Activated CD4-positive, alpha-beta T cell treated with anti-CD3 and anti-CD28 coated beads, Interleukin-2, amount 50 U/mL, for 16 hours (primary cell): Measurements from ENCODE around the gene SPCS1.
"Not testable (repeated sequence)": the region's sequence is repeated elsewhere in the genome, so short reads cannot be mapped to it uniquely, and the experiment has no call there.

Experiments used
- DNase-seq: peaks from one replicate; pipeline ENCODE4 v3.0.0-alpha.2; 2020

Gene SPCS1

DNA sequence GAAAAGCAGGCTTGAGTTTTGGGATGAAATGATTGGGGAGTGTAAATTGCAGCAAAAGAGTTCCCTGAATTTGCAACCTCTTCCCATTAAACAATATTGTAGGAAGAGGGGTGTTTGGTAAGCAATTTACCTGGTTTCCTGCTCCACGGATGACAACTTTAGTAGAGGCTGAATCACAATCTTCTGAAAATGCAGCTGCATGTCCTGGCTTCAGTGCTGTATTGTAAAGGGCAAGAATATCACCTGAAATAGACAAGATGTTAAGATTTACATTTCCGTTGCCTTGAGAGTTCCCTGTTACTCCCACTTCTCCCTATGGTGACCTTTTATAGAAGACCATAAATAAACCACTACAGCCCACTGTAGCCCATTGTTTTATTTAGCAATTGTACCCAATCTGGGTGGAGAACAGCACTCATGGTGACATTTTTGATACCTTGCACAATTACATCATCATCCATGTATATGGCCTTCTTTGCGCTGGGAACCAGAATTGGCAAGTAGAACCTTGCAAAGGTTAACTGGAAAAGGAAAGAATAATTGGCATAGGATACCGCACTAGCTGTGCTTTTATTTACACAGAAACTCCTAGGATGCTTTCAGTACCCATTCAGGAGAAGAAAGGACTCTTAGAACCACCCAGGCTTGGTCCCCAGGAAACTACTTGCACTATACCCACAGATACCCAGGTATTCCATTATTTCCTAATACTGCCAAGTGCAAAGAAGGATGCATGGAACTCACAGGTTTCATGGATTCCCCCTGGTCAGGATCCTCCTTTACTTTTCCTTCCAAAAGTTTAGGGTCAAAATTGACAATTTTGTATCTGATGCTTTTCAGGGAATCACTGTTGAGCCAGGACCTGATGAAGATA is 9.9 kb upstream of the SPCS1 start:
- no peak for DNase-seq

DNA sequence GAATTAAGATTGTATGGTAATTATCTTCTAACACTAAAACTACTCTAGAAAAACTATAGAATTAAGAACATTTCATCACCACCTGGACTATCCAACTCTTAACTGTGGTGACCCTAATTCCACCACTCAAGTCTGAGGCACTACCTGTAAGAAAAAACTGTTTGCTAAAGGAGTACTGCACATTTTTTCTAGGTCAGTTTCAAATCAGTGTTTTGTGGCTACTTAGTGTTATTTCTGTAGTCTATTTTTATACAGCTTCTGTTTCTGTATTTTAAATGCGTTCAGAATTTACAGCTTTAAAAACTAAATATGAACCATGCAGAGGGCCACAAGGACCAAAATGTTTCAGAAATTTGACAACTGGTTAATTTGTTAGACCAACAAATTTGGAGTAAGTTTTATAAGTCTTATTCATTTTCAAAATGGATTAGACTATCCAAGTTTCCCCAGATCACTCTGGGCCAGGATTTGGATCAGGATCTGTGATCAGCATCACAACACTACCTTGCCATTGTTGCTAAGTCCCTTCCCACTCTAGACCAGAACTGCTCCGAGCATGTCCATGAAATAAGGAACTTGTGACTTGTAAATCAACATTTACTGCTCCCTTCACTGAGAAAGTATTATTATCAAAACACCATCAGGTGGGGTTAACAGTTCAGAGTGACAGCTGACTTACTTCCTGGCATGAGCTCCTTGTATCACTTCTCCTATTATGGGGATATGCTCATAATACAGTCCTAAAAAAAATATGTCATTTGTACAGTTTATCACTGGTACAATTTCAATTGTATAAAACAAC is 8.9 kb upstream of the SPCS1 start:
- DNase-seq = no peak

DNA sequence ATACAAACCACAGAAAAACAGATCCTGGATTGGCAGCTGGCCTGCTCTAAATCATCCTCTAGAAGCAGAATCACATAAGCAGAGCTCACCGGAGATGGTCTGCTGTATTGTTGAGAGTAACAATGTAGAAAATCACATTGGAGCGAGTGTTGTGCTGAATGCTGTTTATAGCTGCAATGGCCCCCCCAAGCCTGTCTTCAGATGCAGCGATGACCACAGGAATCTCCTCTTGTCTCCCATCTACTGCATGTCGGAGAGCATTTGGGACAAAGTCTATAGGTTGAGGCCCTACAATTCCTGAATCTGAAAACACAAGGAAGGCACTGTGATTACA is 8.3 kb upstream of the SPCS1 start:
- DNase-seq = no peak

DNA sequence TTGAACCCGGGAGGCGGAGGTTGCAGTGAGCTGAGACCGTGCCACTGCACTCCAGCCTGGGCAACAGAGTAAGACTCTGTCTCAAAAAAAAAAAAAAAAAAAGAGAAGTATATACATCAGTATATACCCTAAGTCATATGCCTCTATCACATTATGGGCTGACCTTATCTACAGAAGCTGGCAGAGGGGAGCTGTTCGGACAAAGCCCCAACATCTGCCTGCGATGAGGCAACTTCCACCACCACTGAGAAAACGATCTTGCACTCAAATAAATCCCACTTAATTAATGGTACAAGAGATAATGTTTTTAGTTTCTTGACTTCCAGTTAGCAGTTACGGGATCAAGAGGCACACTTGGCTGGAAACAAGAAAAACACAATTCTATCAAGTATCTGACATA is 2.6 kb upstream of the SPCS1 start:
- DNase-seq = no peak

DNA sequence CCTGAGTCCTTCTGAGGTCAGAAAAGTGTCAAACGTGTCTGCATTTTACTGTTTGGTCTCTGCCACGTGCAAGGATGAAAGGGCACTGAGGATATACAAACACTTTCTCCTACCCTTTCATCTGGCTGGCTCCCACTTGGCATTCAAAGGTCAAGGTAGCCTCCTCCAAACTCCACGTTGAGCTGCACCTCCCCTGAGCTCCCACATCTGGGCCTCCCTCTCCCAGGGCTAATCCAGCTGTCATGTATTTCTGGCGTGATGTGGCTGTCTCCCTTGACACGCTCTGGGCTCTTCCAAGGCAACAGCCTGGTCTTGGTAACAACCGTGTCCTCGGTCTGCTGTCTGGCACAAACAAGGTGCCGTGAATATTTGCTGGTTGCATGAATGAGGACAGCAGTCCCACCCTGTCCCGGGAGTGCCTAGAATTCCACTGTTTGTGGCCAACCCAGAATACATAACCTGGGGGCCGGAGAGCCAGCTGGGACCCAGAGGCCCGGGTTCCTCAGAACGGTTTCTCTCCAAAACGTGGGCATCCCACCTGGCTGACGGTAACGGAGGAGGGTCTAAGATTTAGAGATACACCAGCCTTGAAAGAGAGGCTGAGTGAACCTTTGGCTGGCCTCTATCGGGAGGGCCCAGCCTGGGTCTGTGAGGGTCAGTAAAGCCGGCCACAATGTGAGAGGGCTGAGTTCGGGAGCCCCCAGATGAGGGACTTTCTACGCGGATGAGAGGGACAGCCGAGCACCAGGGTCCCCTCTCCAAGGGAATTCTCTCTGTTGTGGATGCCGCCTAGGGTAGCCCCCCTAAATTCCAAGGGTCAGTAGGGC is 1.1 kb upstream of the SPCS1 start:
- no peak for DNase-seq

DNA sequence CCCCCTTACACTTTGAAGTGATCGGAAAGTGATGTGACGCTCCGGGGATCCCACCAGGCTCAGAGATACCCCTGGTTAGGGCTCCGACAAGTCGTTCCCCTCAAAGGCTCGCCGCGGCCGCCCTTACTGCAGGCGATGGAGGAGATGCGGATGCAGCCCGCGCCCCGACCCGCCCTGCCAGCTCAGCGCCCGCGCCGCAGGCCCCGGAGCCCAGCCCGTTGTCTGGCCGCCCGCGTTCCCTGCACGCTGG is 543 bp upstream of the SPCS1 start:
- no peak for DNase-seq

DNA sequence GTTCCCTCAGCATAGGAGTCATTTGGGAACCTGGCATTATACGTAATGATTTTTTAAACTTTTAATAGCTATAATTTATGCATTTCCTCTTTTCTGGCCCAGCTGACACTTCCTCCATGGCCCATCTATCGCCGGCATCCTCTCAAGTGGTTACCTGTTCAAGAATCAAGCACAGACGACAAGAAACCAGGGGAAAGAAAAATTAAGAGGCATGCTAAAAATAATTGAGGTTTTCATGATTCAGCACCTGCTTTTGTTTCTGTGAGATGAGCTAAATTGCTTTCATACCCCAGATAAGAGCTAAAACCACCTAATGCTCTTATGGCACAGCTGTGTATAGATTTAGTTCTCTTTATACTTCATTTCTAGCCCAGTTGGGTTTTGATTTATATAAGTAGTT is 1.7 kb downstream of the SPCS1 start:
- no peak for DNase-seq

DNA sequence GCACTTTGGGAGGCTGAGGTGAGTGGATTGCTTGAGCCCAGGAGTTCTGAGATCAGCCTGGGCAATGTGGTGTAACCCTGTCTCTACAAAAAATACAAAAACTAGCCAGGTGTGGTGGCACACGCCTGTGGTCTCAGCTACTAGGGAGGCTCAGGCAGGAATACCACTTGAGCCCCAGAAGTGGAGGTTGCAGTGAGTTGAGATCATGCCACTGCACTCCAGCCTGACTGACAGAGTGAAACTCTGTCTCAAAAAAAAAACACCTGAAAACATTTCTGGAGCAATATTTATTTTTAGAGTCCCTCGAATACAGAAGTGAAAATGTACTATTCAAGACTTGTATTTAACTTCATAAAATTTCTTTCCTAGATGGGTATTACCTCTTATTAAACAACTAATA is 4.6 kb downstream of the SPCS1 start:
- DNase-seq = no peak

DNA sequence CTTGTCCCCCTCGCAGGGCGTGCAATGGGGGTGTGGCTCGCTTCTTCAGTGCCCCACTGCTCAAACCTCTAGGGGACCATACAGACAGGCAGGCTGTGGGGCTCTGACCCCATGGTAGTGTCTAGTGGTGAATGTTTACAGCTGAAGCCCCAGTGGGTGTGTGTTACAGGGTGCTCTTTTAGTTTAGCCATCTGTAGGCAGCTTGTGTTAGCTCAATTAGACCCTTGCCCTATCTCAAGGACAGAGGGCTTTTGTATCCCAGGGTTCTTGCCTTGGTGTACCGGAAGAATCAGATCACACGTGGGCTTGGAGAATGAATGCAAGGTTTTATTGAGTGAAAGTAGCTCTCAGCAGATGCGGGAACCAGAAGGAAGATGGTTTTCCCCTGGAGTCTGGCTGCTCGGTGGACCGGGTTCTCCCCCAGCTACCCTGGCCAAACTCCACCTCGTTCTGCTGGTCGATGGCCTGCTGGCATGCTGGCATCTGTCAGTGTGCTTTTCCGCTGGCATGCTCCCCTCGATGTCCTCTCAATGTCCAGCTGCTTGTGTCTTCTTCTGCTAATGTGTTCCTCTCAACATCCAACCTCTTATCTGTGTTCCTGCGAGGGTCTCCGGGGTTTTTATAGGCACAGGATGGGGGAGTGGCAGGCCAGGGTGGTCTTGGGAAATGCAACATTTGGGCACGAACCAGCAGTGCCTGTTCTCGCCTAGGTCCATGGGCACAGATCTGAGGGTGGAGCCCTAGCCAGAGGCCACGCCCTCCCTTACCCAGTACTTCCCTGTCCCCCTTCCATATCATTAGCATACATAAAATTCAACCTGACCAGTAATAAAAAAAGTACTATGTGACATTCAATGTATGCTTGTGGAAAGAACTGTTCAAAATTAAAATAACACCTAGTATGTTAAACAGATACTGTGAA is 6.6 kb downstream of the SPCS1 start:
- DNase-seq = no peak

DNA sequence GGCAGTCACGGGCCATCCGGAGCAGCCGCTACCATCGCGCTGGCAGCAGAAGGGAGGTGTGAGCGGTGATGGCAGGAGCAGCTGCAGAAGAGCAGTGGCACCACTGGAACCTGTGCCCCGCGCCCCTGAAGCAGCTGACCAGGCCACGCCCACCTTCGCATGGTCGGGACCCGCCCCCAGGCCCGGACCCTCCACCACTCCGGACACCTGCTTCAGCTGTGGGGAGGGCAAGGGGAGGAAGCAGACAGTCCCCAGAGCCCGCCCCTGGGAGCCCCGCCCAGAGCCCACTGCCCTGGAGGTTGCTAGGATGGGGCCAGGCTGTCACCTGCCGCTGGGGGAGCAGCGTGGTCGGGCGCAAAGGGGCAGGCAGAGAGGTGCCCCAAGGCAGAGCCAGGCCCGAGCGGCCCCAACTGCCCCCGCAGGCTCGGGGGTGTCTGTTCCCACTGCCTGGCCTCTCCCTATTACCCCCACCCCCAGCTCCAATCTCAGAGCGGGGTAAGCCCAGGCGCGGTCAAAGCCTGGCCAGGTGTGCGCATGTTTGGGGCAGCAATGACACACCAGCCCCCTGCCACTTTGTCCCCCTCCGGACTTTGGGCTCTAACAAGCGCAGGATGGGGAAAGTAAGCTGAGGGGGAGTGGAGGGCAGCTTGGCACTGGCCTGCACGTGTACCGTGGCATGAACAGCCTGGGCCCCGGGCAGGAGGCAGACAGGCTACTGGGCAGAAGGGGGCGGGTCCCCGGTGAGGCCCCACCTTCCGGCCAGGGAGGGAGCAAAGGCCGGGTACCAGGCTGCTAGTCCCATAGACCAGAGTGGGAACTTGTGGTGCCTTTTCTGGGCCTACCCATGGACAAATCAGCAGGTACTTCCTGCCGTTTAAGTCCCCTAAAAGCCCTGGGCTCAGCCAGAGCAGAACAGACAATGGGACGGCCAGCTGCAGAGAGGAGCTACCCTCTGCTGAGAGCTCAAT is 8.7 kb downstream of the SPCS1 start:
- DNase-seq = no peak

DNA sequence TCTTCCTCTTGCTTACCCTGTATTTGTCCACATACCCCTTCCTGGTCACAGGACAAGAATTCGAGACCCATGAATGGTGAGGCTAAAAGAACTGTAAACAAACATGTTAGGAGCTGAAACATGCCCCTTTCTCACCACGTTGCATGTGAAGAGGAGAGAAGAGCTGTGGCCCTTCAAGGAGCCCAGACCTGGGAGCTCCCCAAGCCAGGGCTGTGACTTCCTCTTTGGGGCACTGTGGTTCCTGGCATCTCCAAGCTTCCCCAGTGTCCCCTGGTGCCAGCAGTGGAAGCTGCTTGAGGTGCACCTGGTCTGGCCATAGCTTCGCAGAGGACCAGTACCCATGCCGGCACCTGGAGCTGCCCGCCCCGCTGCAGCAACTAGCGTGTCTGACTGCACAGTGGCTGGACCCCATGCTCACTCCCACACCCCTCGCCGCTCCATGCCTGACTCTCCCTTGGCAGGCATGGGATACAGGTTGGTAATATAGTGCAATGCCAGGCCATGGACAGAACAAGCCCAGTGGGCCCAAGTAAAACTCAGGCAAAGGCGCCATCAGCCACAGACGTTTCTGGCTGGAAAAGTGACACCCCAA is 9.9 kb downstream of the SPCS1 start:
- no peak for DNase-seq

DNA sequence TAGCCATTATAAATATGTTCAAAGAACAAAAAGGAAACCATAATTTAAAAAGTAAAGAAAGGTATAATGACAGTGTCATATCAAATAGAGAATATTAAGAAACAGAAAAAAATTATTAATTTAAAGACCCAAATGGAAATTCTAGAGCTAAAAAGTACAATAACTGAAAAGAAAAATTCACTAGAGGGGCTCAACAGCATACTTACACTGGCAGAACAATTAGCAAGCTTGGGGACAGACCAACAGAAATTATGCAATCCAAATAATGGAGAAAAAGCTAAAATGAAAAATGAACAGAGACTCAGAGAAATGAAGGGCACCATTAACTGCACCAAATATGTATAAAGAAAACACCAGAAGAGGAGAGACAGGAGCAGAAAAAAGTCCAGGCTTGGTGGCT is 13.7 kb downstream of the SPCS1 start:
- no peak for DNase-seq

DNA sequence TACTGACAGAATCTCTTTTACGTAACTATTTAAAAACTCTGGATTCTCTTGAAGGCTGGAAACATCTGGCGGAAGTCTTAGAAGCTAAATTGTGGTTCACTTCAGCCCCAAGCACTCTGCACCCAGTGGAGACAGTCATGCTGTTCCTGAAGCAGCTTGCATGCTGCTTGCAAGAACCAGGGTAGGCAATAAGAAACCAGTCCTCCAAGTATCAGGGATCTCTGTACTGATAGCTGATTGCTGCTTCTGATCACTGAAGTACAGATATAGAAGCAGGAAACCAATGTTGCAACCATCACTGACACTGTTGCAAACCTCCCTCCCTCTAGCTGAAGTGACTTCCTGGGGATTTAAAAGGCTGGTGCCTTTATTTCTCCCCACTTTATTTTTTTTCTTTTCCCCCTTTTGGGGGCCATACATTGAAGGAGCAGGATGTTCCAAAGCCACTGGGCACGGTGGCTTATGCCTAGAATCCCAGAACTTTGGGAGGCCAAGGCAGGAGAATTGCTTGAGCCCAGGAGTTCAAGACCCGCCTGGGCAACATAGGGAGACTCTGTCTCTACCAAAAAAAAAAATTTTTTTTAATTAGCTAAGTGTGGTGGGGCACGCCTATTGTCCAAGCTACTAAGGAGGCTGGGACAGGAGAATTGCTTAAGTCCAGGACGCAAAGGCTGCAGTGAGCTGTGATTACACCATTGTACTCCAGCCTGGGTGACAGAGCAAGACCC is 15.3 kb downstream of the SPCS1 start:
- DNase-seq = no peak

DNA sequence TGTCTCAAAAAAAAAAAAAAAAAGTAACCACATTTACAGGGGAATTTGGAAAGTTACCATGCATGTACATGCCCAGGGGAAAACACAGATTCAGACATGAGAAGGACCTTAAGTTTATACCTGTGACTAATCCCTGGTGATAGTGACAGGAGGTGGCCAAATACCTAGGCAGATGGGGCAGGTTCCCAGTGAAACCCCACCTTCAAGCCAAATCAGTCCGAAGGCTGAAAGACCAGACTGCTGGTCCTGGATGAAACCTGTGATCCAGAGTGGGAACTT is 15.8 kb downstream of the SPCS1 start:
- DNase-seq = no peak

DNA sequence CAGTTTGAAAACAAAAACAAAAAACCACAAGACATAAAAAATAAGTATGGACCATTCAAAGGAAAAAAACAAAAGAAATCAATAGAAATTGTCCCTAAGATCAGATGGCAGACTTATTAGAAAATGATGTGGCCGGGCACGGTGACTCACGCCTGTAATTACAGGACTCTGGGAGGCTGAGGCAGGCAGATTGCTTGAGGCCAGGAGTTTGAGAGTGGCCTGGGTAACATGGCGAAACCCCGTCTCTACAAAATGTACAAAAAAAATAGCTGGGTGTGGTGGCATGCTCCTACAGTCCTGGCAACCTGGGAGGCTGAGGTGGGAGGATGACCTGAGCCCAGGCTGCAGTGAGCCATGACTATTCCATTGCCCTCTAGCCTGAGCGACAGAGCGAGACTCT is 16.6 kb downstream of the SPCS1 start:
- no peak for DNase-seq

DNA sequence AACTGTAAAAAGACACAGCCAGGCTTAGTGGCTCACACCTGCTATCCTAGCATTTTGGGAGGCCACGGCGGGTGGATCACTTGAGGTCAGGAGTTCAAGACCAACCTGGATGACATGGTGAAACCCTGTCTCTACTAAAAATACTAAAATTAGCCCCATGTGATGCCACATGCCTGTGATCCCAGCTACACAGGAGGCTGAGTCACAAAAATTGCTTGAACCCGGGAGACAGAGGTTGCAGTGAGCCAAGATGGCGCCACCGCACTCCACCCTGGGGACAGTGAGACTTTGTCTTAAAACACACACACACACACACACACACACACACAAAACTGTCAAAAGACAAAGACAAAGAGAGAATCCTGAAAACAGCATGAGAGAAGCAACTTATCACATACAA is 18.0 kb downstream of the SPCS1 start:
- no peak for DNase-seq

DNA sequence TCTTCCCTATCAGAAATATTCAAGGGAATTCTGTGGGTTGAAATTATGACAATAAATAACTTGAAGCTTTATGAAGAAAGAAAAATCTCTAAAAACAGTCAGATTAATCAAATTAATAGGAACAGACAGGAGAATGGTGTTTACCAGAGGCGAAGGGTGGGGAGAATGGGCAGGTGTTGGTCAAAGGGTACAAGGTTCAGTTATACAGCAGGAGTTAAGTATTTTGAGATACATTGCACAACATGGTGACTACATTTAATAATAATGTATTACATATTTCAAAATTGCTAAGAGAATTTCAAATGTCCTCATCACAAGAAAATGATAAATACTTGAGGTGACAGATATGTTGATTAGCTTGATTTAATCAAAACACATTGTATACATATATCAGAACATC is 18.6 kb downstream of the SPCS1 start:
- no peak for DNase-seq

DNA sequence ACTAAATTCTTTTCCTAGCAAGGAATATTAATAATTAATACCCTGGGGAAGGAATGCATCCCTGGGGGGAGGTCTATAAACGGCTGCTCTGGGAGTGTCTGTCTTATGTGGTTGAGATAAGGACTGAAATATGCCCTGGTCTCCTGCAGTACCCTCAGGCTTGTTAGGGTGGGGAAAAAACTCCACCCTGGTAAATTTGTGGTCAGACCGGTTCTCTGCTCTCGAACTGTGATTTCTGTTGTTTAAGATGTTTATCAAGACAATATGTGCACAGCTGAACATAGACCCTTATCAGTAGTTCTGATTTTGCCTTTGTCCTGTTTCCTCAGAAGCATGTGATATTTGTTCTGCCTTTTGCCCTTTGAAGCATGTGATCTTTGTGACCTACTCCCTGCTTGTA is 22.8 kb downstream of the SPCS1 start:
- not testable (repeated sequence) for DNase-seq

DNA sequence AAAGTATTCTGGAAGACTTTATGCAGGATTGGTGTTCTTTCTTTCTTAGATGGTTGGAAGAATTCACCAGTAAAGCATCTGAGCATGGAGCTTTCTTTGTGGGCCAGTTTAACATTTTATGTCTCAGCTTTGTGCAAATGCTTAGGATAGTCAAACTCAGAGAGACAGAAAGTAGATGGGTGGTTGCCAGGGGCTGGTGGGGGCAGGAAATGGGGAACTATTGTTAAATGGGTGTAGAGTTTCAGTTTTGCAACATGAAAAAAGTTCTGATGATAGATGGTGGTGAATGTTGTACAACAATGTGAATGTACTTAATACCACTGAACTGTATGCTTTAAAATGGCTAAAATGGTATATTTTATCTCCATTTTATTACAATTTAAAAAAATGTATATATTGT is 24.8 kb downstream of the SPCS1 start:
- DNase-seq = no peak

DNA sequence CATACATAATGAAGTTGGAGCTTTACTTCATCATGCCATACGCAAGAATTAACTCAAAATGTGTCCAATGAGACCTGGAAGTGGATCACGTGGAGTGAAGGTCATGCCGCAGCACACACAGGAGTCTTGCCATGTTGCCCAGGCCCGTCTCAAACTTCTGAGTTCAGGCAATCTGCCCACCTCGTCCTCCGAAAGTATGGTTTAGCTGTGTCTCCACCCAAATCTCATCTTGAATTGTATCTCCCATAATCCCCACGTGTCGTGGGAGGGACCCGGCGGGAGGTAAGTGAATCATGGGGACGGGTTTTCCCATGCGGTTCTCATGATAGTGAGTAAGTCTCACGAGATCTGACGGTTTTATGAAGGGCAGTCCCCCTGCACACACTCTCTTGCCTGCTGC is 25.7 kb downstream of the SPCS1 start:
- no peak for DNase-seq
